Hindlimb muscle (tissue), 1 donor: ENCODE results near the gene CLIP2. TPM values are rescaled to one million over a fixed set of nuclear protein-coding genes. Genes with fewer than 3 reads are reported as not detected.
"Not testable (repeated sequence)": the region's sequence is repeated elsewhere in the genome, so short reads cannot be mapped to it uniquely, and the experiment has no call there.

Source experiments
- DNase-seq: peaks from one replicate; pipeline ENCODE4 v3.0.0-alpha.2; 2013
- polyA plus RNA-seq: library from polyadenylated mRNA; unstranded; fragments of 120-200 nt; gene quantifications from one replicate; pipeline ENCODE4 v1.2.1, GENCODE V29; 2013; ENCODE audit not compliant: insufficient read length

The CLIP2 gene
- polyA plus RNA-seq, 1 donor: 22.3 TPM

DNA sequence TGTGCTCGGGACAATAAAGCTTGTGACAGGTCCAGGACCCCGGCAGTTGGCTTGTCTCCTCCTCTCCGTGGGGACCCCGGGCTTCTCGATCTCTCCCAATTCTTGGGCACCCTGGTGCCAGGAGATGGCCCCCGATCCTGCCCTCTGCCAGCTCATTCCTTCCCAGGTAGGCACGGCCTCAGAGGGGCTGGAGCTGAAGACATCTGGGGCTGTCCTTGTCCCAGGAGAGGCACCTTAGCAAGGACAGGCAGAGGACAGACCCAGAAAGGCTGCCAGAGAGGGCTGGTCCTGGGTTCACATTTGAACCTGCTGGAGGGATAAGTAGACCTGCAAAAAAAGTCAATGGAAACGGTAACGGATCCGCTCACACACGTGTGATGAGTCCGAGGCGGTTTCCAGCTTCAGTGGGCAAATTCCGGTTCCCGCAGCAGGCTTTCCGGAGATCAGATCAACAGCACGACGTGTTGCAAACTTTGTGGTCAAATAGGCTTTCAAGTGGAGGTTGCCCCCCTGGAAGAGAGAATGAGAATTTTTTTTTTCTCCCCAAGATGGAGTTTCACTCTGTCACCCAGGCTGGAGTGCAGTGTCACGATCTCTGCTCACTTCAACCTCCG, 116.8 kb downstream of the CLIP2 start:
- no peak for DNase-seq

- DNase-seq: no peak
Observed at GRCh38 chr7:74407958-74408357, 118.8 kb downstream of the CLIP2 start.

DNA sequence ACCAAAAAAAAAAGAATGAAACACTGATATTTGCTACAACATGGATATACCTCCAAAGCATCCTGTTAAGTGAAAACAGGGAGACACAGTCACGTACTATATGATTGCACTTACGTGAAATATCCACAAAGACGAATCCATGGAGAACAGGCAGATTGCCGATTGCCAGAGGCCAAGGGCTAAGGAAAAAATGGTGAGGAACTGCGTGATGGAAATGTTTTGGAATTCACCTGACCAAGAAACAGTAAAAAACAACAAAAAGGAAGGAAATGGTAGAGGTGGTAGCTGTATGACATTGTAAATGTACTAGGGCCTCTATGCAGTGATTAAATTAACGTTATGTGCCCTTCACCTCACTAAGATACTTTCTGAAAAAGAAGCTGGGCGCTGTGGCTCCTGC, 120.4 kb downstream of the CLIP2 start:
- DNase-seq: no peak

DNA sequence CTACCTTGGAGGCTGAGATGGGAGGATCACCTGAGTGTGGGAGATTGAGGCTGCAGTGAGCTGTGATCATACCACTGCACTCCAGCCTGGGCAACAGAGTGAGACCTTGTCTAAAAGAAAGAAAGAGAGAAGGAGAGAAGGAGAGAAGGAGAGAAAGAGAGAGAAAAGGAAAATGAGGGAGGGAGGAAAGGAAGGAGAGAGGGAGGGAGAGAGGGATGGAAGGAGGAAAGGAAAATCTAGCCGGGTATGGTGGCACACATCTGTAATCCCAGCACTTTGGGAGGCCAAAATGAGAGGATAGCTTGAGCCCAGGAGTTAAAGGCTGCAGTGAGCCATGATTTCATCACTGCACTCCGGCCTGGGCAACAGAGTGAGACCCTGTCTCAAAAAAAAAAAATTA, 121.6 kb downstream of the CLIP2 start:
- DNase-seq: no peak

DNA sequence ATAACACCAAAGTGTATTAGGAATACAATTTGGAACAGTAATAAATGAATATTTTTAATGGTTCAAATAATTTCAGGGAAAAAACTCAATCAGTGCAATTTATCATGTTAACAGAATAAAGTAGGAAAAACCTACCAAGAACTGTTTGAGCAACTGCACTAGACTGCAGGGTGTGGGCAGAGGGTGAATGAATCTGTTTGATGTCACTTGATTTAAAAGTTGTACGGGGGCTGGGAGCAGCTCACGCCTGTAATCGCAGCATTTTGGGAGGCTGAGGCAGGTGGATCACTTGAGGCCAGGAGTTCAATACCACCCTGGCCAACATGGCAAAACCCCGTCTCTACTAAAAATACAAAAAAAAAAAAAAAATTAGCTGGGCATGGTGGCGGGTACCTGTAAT, 122.4 kb downstream of the CLIP2 start:
- DNase-seq: not testable (repeated sequence)

GRCh38 chr7:74412056-74412455, 122.8 kb downstream of the CLIP2 start:
- no peak for DNase-seq

DNA sequence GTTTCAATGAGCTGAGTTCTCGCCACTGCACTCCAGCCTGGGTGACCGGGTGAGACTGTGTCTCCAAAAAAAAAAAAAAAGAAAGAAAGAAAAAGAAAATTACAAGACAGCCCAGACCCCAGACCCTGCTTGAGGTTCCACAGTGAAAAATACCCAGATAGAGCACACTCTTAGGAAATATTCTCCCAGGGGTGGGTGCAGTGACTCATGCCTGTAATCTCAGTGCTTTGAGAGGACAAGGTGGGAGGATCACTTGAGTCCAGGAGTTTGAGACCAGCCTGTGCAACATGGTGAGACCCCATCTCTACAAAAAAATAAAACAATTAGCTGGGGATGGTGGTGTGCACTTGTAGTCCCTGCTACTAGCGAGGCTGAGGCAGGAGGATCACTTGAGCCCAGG, 123.4 kb downstream of the CLIP2 start:
- DNase-seq: no peak

- DNase-seq: not testable (repeated sequence)
Observed at GRCh38 chr7:74414595-74415333, 125.6 kb downstream of the CLIP2 start.

- DNase-seq: peak; percentile 72
Observed at GRCh38 chr7:74417419-74417971, 128.3 kb downstream of the CLIP2 start.

DNA sequence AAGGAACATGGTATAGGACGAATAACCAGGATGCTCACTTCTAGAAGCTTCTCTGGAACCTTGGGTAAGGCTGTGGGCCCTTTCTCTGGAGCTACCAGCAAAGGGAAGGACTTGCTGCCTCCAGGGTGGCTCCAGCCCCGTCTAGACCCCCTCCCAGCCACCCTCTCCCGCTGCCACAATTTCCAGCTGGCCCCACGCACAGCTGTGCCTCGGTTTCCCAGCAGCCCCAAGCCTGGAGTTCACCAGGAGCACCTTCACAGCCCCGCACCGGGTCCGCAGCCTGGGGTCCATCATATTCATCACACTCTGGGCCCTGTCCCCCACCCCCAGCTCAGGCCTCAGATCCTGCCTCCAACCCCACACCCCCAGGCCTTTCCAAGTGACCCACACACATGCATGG, 128.9 kb downstream of the CLIP2 start:
- no peak for DNase-seq

DNA sequence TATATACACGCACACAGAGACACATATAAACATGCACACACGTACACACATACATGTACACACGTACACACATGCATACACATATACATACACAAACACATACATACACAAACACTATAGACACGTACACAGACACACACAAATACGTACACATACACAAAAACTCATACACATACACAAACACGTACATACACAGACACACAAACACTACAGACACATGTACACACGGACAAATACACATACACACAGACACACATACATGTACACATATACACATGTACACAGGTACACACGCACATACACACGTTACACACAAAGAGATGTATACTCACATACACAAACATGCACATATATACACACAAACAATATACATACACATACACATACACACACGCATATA, 129.3 kb downstream of the CLIP2 start:
- DNase-seq: no peak

GRCh38 chr7:74419232-74419631, 130.0 kb downstream of the CLIP2 start:
- DNase-seq: not testable (repeated sequence)

GRCh38 chr7:74420006-74420405, 130.8 kb downstream of the CLIP2 start:
- no peak for DNase-seq

DNA sequence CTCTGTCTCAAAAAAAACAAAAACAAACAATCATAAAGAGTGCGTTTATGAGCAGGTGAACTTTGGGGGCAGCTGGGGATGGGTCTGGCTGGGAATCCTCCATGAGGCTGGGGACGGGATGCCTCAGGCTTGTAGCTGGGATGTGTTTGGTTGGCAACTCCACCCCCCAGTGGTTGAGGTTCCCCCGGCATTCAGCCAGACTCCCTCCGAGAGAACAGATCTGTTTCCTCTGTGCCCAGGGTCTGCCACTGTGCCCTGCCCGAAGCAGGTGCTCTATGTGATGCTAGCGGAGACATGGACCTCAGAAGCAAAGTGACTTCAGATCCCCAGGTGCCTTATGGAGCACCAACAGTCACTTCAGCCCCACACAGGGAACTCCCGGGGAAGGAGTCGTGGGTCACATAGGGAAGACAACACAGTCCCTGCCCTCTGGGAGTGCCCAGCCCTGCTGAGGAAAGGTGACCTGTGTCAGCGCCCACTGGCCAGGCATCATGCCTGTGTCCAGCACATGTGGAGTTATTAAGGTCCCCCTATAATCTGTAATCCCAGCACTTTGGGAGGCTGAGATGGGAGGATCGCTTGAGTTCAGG, 135.2 kb downstream of the CLIP2 start:
- DNase-seq: no peak

GRCh38 chr7:74428023-74428422, 138.8 kb downstream of the CLIP2 start:
- DNase-seq: no peak

DNA sequence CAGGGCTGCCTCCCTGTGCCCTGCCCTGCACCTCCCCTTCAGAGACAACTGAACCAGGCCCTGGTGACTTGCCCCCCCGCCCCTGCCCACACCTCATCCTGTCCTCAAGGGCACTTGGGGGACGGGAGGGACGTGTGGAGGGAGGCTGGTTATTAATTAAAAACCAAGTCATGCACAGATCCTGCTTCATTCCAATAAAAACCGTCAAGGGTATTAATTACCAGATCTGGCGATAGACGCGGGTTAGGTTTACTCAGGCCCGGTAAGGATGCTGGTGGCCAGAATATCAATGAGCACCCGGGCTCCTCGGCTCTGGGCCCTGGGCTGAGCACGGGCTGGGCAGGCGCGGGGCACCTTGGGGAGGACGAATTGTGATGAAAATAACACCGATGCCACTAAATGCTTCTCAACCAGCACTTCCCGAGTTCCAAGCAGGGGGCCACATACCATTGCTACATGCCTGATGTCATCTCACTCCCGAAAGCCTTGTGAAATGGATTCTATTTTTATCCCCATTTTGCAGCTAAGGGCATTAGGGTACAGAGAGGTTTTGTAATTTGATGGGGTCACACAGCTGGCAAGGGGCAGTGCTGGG, 140.0 kb downstream of the CLIP2 start:
- DNase-seq: no peak

DNA sequence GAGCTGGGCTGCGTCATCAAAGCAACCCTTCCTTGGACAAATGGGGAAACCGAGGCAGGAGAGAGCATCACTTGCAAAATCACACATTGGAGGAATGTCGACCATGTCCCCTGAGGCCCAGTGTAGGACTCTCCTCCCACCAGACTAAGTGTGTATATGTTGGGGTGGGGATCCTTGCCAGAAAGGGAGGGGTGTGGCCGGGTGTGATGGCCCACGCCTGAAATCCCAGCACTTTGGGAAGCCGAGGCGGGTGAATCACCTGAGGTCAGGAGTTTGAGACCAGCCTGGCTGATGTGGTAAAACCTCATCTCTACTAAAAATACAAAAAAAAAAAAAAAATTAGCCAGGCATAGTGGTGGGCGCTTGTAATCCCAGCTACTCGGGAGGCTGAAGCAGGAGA, 141.2 kb downstream of the CLIP2 start:
- DNase-seq: not testable (repeated sequence)

DNA sequence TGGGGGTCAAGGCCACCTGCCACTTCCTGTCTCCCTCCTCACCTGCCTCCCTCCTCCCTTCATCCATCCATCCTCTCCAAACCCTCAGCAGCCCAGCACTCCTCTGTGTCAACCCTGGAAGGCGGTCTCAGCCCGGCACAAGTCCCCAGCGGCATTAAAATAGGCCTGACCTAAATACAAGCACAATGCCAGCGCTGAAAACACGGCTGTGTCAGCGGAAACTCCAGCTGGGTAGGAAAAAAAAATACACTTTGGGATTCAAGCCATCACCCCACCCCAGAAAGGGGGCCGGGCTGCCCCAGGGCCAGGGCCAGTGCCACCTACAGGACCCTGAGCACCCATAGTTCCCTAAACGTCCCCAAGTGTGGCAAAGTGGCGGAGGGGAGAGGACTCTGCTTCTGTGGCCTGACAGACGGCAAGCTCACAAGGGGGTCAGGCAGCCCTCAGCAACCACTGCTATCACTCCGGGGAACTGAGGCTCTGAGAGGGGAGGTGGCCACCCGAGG, 141.8 kb downstream of the CLIP2 start:
- DNase-seq: no peak

DNA sequence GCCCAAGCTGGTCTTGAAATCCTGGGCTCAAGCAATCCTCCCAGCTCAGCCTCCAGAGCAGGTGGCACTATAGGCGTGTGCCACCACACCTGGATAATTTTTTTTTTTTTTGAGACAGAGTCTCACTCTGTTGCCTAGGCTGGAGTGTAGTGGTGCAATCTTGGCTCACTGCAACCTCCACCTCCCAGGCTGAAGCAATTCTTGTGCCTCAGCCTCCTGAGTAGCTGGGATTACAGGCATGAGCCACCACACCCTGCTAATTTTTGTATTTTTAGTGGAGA, 148.0 kb downstream of the CLIP2 start:
- DNase-seq: not testable (repeated sequence)

DNA sequence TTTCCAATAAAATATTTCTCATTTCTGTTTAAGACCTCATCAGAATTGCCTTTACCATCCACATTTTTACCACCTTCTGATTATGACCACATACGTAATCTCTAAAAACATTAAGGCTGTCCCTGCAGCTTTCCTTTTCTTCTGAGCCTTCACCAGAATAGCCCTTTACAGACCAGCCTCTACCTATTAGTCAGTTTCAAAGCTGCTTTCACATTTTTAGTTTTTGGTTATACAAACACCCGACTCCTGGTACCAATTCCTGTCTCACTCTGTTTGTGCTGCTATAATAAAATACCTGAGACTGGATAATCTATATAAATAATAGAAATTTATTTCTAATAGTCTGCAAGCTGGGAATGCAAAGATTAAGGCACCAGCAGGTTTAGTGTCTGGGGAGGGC, 149.1 kb downstream of the CLIP2 start:
- DNase-seq: no peak

GRCh38 chr7:74439541-74439940, 150.3 kb downstream of the CLIP2 start:
- DNase-seq: no peak

DNA sequence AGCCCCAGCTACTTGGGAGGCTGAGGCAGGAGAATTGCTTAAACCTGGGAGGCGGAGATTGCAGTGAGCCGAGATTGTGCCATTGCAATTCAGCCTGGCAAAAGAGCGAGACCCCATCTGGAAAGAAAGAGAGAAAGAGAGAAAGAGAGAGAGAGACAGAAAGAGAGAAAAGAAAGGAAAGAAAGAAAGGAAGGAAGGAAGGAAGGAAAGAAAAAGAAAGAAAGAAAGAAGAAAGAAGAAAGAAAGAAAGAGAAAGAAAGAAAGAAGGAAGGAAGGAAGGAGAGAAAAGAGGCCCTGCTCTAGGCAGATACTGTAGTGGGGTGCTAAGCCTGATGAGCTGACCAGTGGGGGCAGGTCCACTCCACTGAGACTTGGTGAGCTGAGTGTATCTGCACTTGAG, 150.9 kb downstream of the CLIP2 start:
- DNase-seq: not testable (repeated sequence)

DNA sequence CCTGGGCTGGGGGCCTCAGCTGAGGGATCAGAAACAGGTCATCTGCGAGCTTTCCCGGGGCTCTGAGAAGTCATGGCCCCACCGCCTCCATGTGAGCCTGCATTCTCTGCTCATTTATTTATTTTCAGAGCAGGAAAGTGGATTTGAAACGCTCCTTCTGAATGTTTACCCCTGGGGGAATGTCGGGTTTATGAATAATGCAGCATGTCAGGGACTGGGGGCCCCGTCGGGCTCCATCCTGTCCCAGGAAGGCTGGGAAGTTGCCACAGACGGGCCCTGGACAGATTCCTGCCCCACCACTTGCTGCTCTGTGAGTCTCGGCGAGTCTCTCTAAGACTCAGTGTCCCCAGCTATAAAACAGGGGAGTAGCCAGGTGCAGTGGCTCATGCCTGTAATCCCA, 152.6 kb downstream of the CLIP2 start:
- DNase-seq: no peak
